ENCODE data around the gene MAGIX.

GRCh38 chrX:49205443-49205842 lies 42.9 kb downstream of the MAGIX start:
- TF ChIP-seq CTCF (IDR thresholded peaks at IDR 0.05), result no peak
- no peak for TF ChIP-seq POLR2A (IDR thresholded peaks at IDR 0.05)

All from testis (tissue), 2 donors.